HepG2 (cell line): Measurements from ENCODE around the gene MDP1. TPM values are rescaled to one million over a fixed set of nuclear protein-coding genes. Genes with fewer than 3 reads are reported as not detected.
A peak's percentile ranks its signal among the peaks of the same experiment; 100 is the strongest.

Experiments used
- ATAD3A ChIP-seq: sonication (generic); formaldehyde crosslinking; IDR thresholded peaks from 2 replicates; pipeline ENCODE4 v1.4.0; 2020; ENCODE audit warnings: missing genetic modification reagents
- BHLHE40 ChIP-seq: IDR thresholded peaks from 2 replicates; pipeline ENCODE4 v1.6.1; 2011; ENCODE audit warnings: low read length, improper control_type of control experiment
- DNMT1 ChIP-seq: sonication (generic); formaldehyde crosslinking; IDR thresholded peaks from 2 replicates; pipeline ENCODE4 v1.5.1; 2020; ENCODE audit warnings: mild to moderate bottlenecking, missing genetic modification reagents
- GPN1 ChIP-seq: sonication (generic); formaldehyde crosslinking; IDR thresholded peaks from 2 replicates; pipeline ENCODE4 v1.5.1; 2020; ENCODE audit warnings: missing genetic modification reagents, borderline replicate concordance
- JDP2 ChIP-seq: sonication (generic); formaldehyde crosslinking; IDR thresholded peaks from 2 replicates; pipeline ENCODE4 v1.8.1; 2022; ENCODE audit warnings: missing genetic modification reagents, borderline replicate concordance
- U2AF1 ChIP-seq: fragments of 200-400 bp; formaldehyde crosslinking; optimal IDR thresholded peaks from 2 replicates; pipeline ENCODE3; 2017; ENCODE audit warnings: mild to moderate bottlenecking, low read depth, low read length
- ZMYM2 ChIP-seq: sonication (generic); formaldehyde crosslinking; IDR thresholded peaks from 2 replicates; pipeline ENCODE4 v1.8.0; 2022; ENCODE audit warnings: mild to moderate bottlenecking, missing genetic modification reagents
- ZNF543 ChIP-seq: sonication (generic); formaldehyde crosslinking; IDR thresholded peaks from 2 replicates; pipeline ENCODE4 v1.4.0; 2020; ENCODE audit warnings: mild to moderate bottlenecking, missing genetic modification reagents
- ZNF709 ChIP-seq: sonication (generic); formaldehyde crosslinking; IDR thresholded peaks from 2 replicates; pipeline ENCODE4 v1.5.0; 2020; ENCODE audit warnings: mild to moderate bottlenecking, missing genetic modification reagents
- polyA plus RNA-seq, 8 experiments: library from polyadenylated mRNA; depleted of rRNA in 3 of 8; stranded (reverse) in 7 of 8; unstranded in 1 of 8; fragments of >200 nt; fragmentation: Illumina TruSeq in 4 of 8; extraction: Trizol in 4 of 8; gene quantifications; 2 replicates each; pipeline versions ENCODE4 v1.2.1 to v1.2.3, GENCODE V29; 2011 to 2016; ENCODE audit warnings: low read depth in 4 of 8, missing spikeins in 1 of 8, mixed read lengths in 1 of 8; ENCODE audit not compliant: insufficient read depth in 1 of 8
- total RNA-seq, 5 experiments: library from RNA; depleted of rRNA; stranded (reverse); fragments of >200 nt; fragmentation: Illumina TruSeq; extraction: Trizol; gene quantifications; 2 replicates each; pipeline ENCODE4 v1.2.3, GENCODE V29; 2016; ENCODE audit warnings: low read depth in 1 of 5
- TF ChIP-seq, protein P1 (sequence below): sonication (generic); formaldehyde crosslinking; IDR thresholded peaks from one replicate; pipeline ENCODE4 v1.5.1; 2020; ENCODE audit warnings: mild to moderate bottlenecking, missing genetic modification reagents; ENCODE audit errors: not compliant biosample characterization
- TF ChIP-seq, protein P2 (sequence below): sonication (generic); formaldehyde crosslinking; IDR thresholded peaks from 2 replicates; pipeline ENCODE4 v1.4.0; 2020; ENCODE audit warnings: mild to moderate bottlenecking, missing genetic modification reagents
- TF ChIP-seq, protein P3 (sequence below): sonication (generic); formaldehyde crosslinking; IDR thresholded peaks from 2 replicates; pipeline ENCODE4 v1.5.0; 2020; ENCODE audit warnings: missing genetic modification reagents, mild to moderate bottlenecking, borderline replicate concordance
- TF ChIP-seq, protein P4 (sequence below): sonication (generic); formaldehyde crosslinking; IDR thresholded peaks from 2 replicates; pipeline ENCODE4 v1.4.0; 2020; ENCODE audit warnings: missing genetic modification reagents, borderline replicate concordance

The MDP1 gene
- total and polyA plus RNA-seq, 2 of the 13 experiments (the other 11 are each of a cell fraction or from before 2014, with no cell fraction given), result 44.1 to 48.7 TPM

DNA sequence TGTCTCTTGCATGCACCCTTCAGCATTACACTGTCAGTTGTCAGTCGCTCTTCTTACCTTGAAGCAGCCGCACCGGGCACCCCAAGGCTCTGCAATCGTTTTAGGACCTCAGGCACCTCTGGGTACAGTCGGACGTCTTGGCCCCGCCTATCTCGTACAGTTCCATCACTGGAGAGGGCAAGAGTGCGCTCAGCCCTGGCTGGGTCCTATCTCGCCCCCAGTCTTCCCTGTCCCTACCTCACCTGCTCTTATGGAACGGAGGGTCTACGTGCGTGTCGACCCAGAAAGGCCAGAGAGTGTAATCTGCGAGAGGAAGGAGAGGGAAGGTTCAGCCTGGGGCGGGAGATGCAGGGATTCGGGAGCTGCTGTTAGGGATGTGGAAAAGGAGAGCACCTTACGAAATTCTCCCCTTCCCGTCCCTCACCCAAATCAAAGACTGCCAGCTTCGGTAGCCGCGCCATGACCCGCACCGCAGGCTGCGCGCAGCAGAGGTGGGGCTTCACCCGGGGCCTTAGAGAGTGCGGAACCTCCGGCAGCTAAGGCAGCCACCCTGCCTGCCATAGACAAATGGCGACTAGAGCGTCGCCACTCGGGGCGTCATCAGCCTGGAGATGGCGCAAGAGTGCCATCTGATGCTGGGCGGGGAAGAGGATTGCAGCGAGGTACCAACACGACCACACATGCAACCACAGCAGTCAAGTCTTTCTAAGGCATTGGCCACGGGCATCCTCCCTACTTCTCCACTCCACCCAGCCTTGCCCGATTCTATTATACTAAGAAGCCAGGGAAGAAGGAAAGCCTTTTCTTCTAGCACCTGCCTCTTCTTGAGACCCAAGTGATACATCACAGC, at the start of gene MDP1 (continued):
- TF ChIP-seq, protein P1, sequence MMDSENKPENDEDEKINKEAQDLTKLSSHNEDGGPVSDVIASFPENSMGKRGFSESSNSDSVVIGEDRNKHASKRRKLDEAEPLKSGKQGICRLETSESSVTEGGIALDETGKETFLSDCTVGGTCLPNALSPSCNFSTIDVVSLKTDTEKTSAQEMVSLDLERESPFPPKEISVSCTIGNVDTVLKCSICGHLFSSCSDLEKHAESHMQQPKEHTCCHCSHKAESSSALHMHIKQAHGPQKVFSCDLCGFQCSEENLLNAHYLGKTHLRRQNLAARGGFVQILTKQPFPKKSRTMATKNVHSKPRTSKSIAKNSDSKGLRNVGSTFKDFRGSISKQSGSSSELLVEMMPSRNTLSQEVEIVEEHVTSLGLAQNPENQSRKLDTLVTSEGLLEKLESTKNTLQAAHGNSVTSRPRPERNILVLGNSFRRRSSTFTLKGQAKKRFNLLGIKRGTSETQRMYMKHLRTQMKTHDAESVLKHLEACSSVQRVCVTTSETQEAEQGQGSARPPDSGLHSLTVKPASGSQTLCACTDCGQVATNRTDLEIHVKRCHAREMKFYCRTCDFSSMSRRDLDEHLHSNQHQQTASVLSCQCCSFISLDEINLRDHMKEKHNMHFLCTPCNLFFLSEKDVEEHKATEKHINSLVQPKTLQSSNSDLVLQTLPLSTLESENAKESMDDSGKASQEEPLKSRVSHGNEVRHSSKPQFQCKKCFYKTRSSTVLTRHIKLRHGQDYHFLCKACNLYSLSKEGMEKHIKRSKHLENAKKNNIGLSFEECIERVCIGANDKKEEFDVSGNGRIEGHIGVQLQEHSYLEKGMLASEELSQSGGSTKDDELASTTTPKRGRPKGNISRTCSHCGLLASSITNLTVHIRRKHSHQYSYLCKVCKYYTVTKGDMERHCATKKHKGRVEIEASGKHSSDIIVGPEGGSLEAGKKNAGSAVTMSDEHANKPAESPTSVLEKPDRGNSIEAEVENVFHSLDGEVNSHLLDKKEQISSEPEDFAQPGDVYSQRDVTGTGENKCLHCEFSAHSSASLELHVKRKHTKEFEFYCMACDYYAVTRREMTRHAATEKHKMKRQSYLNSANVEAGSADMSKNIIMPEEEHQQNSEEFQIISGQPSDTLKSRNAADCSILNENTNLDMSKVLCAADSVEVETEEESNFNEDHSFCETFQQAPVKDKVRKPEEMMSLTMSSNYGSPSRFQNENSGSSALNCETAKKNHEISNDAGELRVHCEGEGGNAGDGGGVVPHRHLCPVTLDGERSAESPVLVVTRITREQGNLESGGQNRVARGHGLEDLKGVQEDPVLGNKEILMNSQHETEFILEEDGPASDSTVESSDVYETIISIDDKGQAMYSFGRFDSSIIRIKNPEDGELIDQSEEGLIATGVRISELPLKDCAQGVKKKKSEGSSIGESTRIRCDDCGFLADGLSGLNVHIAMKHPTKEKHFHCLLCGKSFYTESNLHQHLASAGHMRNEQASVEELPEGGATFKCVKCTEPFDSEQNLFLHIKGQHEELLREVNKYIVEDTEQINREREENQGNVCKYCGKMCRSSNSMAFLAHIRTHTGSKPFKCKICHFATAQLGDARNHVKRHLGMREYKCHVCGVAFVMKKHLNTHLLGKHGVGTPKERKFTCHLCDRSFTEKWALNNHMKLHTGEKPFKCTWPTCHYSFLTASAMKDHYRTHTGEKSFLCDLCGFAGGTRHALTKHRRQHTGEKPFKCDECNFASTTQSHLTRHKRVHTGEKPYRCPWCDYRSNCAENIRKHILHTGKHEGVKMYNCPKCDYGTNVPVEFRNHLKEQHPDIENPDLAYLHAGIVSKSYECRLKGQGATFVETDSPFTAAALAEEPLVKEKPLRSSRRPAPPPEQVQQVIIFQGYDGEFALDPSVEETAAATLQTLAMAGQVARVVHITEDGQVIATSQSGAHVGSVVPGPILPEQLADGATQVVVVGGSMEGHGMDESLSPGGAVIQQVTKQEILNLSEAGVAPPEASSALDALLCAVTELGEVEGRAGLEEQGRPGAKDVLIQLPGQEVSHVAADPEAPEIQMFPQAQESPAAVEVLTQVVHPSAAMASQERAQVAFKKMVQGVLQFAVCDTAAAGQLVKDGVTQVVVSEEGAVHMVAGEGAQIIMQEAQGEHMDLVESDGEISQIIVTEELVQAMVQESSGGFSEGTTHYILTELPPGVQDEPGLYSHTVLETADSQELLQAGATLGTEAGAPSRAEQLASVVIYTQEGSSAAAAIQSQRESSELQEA (CRISPR knock-in tag), result peak; percentile 84
- TF ChIP-seq ZMYM2 (CRISPR knock-in tag) (no peak), GPN1 (peak; percentile 37; the same call in 1 of the 2 replicates), BHLHE40 (peak; percentile 64; the same call in 1 of the 2 replicates), U2AF1 (peak; percentile 100), JDP2 (CRISPR knock-in tag) (no peak), ZNF543 (CRISPR knock-in tag) (peak; percentile 98), ATAD3A (peak; percentile 73), ZNF709 (CRISPR knock-in tag) (peak; percentile 95), DNMT1 (CRISPR knock-in tag) (peak; percentile 100)
- TF ChIP-seq, protein P2, sequence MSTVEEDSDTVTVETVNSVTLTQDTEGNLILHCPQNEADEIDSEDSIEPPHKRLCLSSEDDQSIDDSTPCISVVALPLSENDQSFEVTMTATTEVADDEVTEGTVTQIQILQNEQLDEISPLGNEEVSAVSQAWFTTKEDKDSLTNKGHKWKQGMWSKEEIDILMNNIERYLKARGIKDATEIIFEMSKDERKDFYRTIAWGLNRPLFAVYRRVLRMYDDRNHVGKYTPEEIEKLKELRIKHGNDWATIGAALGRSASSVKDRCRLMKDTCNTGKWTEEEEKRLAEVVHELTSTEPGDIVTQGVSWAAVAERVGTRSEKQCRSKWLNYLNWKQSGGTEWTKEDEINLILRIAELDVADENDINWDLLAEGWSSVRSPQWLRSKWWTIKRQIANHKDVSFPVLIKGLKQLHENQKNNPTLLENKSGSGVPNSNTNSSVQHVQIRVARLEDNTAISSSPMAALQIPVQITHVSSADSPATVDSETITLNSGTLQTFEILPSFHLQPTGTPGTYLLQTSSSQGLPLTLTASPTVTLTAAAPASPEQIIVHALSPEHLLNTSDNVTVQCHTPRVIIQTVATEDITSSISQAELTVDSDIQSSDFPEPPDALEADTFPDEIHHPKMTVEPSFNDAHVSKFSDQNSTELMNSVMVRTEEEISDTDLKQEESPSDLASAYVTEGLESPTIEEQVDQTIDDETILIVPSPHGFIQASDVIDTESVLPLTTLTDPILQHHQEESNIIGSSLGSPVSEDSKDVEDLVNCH (CRISPR knock-in tag), result peak; percentile 55; the same call in 1 of the 2 replicates
- TF ChIP-seq, protein P3, sequence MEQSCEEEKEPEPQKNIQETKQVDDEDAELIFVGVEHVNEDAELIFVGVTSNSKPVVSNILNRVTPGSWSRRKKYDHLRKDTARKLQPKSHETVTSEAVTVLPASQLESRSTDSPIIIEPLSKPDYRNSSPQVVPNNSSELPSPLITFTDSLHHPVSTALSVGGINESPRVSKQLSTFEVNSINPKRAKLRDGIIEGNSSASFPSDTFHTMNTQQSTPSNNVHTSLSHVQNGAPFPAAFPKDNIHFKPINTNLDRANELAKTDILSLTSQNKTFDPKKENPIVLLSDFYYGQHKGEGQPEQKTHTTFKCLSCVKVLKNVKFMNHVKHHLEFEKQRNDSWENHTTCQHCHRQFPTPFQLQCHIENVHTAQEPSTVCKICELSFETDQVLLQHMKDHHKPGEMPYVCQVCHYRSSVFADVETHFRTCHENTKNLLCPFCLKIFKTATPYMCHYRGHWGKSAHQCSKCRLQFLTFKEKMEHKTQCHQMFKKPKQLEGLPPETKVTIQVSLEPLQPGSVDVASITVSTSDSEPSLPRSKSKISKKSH (CRISPR knock-in tag), result peak; percentile 99
- TF ChIP-seq, protein P4, sequence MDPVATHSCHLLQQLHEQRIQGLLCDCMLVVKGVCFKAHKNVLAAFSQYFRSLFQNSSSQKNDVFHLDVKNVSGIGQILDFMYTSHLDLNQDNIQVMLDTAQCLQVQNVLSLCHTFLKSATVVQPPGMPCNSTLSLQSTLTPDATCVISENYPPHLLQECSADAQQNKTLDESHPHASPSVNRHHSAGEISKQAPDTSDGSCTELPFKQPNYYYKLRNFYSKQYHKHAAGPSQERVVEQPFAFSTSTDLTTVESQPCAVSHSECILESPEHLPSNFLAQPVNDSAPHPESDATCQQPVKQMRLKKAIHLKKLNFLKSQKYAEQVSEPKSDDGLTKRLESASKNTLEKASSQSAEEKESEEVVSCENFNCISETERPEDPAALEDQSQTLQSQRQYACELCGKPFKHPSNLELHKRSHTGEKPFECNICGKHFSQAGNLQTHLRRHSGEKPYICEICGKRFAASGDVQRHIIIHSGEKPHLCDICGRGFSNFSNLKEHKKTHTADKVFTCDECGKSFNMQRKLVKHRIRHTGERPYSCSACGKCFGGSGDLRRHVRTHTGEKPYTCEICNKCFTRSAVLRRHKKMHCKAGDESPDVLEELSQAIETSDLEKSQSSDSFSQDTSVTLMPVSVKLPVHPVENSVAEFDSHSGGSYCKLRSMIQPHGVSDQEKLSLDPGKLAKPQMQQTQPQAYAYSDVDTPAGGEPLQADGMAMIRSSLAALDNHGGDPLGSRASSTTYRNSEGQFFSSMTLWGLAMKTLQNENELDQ (CRISPR knock-in tag), result peak; percentile 90; the same call in 1 of the 2 replicates
